Neural cell (in vitro differentiated cells): Measurements from ENCODE around the gene LMNA. TPM values are rescaled to one million over a fixed set of nuclear protein-coding genes. Genes with fewer than 3 reads are reported as not detected.

Experiments used
- H2AFZ ChIP-seq: fragments of 200-600, 300-800 bp; sonication (generic), shearing (Covaris generic); 2 replicates; pipeline ENCODE4 v1.6.0; 2014; ENCODE audit warnings: low read depth, mild to moderate bottlenecking, antibody characterized with exemption, low read length, moderate library complexity
- H3F3A ChIP-seq: fragments of 200-600 bp; shearing (Covaris generic); 2 replicates; pipeline ENCODE4 v1.6.1; 2016; ENCODE audit warnings: mild to moderate bottlenecking, moderate library complexity, mixed read lengths, antibody characterized with exemption, low read length; ENCODE audit not compliant: insufficient read depth, poor library complexity, severe bottlenecking
- H3K27ac ChIP-seq: fragments of 200-600, 300-800 bp; sonication (generic), shearing (Covaris generic); 2 replicates; pipeline ENCODE4 v1.5.1; 2014; ENCODE audit warnings: mild to moderate bottlenecking, low read length, moderate library complexity
- H3K27me3 ChIP-seq: fragments of 300-800, 200-600 bp; sonication (generic), shearing (Covaris generic); 2 replicates; pipeline ENCODE4 v1.6.0; 2014; ENCODE audit warnings: mild to moderate bottlenecking, low read depth, low read length, moderate library complexity; ENCODE audit not compliant: insufficient read depth
- H3K36me3 ChIP-seq: fragments of 300-800, 200-600 bp; sonication (generic), shearing (Covaris generic); 2 replicates; pipeline ENCODE4 v1.5.1; 2014; ENCODE audit warnings: mild to moderate bottlenecking, antibody characterized with exemption, low read length, moderate library complexity; ENCODE audit not compliant: insufficient read depth
- H3K4me2 ChIP-seq: fragments of 300-800, 200-600 bp; sonication (generic), shearing (Covaris generic); 2 replicates; pipeline ENCODE4 v1.6.0; 2014; ENCODE audit warnings: mild to moderate bottlenecking, low read length
- H3K4me3 ChIP-seq: fragments of 300-800, 200-600 bp; sonication (generic), shearing (Covaris generic); 2 replicates; pipeline ENCODE4 v1.5.1; 2014; ENCODE audit warnings: mild to moderate bottlenecking, low read length, moderate library complexity
- H3K79me2 ChIP-seq: fragments of 200-600 bp; shearing (Covaris generic); replicated peaks from 2 replicates; pipeline ENCODE4 v1.6.0; 2014; ENCODE audit warnings: mild to moderate bottlenecking, low read length, moderate library complexity; ENCODE audit not compliant: insufficient read depth
- H3K9ac ChIP-seq: fragments of 300-800, 200-600 bp; sonication (generic), shearing (Covaris generic); 2 replicates; pipeline ENCODE4 v1.6.1; 2016; ENCODE audit warnings: mild to moderate bottlenecking, low read length, mixed read lengths
- H3K9me2 ChIP-seq: fragments of 200-600 bp; shearing (Covaris generic); 2 replicates; pipeline ENCODE4 v1.6.1; 2016; ENCODE audit warnings: mild to moderate bottlenecking, low read length, mixed read lengths; ENCODE audit not compliant: insufficient read depth
- H3K9me3 ChIP-seq: fragments of 200-600, 300-800 bp; sonication (generic), shearing (Covaris generic); 2 replicates; pipeline ENCODE4 v1.6.1; 2016; ENCODE audit warnings: mild to moderate bottlenecking, mixed run types, low read length, moderate library complexity, mixed read lengths
- H4K20me1 ChIP-seq: fragments of 200-600 bp; shearing (Covaris generic); 2 replicates; pipeline ENCODE4 v1.6.1; 2016; ENCODE audit warnings: mild to moderate bottlenecking, mixed run types; ENCODE audit not compliant: insufficient read depth
- EP300 ChIP-seq: fragments of 450-650 bp; conservative IDR thresholded peaks from 2 replicates; pipeline ENCODE4 v1.6.1; 2014; ENCODE audit warnings: antibody characterized with exemption, mild to moderate bottlenecking, moderate library complexity; ENCODE audit not compliant: poor library complexity, severe bottlenecking
- EZH2 ChIP-seq: fragments of 200-600, 300-800 bp; shearing (Covaris generic), sonication (generic); IDR thresholded peaks from 2 replicates; pipeline ENCODE4 v1.6.1; 2014; ENCODE audit warnings: antibody characterized with exemption, low read length, borderline replicate concordance, mild to moderate bottlenecking; ENCODE audit not compliant: insufficient read depth, poor library complexity, severe bottlenecking
- MXI1 ChIP-seq: fragments of 450-650 bp; conservative IDR thresholded peaks from 2 replicates; pipeline ENCODE4 v1.6.1; 2014; ENCODE audit warnings: antibody characterized with exemption, mild to moderate bottlenecking; ENCODE audit not compliant: poor library complexity, severe bottlenecking
- POLR2AphosphoS5 ChIP-seq: IDR thresholded peaks from 2 replicates; pipeline ENCODE4 v1.6.1; 2012
- RAD21 ChIP-seq: fragments of 450-650 bp; conservative IDR thresholded peaks from 2 replicates; pipeline ENCODE4 v1.6.1; 2014; ENCODE audit warnings: antibody characterized with exemption, mild to moderate bottlenecking, moderate library complexity
- SMC3 ChIP-seq: fragments of 450-650 bp; conservative IDR thresholded peaks from 2 replicates; pipeline ENCODE4 v1.6.1; 2014; ENCODE audit warnings: antibody characterized with exemption, mild to moderate bottlenecking, moderate library complexity; ENCODE audit not compliant: poor library complexity
- TAF1 ChIP-seq: IDR thresholded peaks from 2 replicates; pipeline ENCODE4 v1.6.1; 2012; ENCODE audit warnings: low read depth
- polyA plus RNA-seq: library from polyadenylated mRNA; depleted of rRNA; stranded (reverse); fragments of >200 nt; gene quantifications from 2 replicates; pipeline ENCODE4 v1.2.3, GENCODE V29; 2014
- TF ChIP-seq, protein P1 (sequence below): fragments of 450-650 bp; IDR thresholded peaks from 2 replicates; pipeline ENCODE4 v1.5.1; 2014; ENCODE audit warnings: antibody characterized with exemption, mild to moderate bottlenecking, moderate library complexity; ENCODE audit not compliant: poor library complexity, severe bottlenecking
- TF ChIP-seq, protein P2 (sequence below): IDR thresholded peaks from 2 replicates; pipeline ENCODE4 v1.6.1; 2012; ENCODE audit warnings: borderline replicate concordance

LMNA gene
- polyA plus RNA-seq, 1 donor from 2014 or later: 90.7 TPM

GRCh38 chr1:156176610-156177210 is 62.2 kb downstream of the LMNA start:
- Histone ChIP-seq H3K4me2 (no peak overlapping the region), H3K27ac (no peak overlapping the region), H3F3A (no peaks in the 10 kb centered on the region), H3K79me2 (no peaks in the 10 kb centered on the region), H2AFZ (no peak overlapping the region), H3K9me3 (no peaks in the 10 kb centered on the region), H3K4me3 (no peak overlapping the region), H4K20me1 (no peaks in the 10 kb centered on the region), H3K36me3 (no peaks in the 10 kb centered on the region), H3K9ac (no peak overlapping the region), H3K27me3 (no peaks in the 10 kb centered on the region), H3K9me2 (no peaks in the 10 kb centered on the region)
- no peak for TF ChIP-seq EP300
- no peak for TF ChIP-seq TAF1
- TF ChIP-seq, protein P1, sequence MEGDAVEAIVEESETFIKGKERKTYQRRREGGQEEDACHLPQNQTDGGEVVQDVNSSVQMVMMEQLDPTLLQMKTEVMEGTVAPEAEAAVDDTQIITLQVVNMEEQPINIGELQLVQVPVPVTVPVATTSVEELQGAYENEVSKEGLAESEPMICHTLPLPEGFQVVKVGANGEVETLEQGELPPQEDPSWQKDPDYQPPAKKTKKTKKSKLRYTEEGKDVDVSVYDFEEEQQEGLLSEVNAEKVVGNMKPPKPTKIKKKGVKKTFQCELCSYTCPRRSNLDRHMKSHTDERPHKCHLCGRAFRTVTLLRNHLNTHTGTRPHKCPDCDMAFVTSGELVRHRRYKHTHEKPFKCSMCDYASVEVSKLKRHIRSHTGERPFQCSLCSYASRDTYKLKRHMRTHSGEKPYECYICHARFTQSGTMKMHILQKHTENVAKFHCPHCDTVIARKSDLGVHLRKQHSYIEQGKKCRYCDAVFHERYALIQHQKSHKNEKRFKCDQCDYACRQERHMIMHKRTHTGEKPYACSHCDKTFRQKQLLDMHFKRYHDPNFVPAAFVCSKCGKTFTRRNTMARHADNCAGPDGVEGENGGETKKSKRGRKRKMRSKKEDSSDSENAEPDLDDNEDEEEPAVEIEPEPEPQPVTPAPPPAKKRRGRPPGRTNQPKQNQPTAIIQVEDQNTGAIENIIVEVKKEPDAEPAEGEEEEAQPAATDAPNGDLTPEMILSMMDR: no peak
- TF ChIP-seq EZH2: no peak
- TF ChIP-seq, protein P2, sequence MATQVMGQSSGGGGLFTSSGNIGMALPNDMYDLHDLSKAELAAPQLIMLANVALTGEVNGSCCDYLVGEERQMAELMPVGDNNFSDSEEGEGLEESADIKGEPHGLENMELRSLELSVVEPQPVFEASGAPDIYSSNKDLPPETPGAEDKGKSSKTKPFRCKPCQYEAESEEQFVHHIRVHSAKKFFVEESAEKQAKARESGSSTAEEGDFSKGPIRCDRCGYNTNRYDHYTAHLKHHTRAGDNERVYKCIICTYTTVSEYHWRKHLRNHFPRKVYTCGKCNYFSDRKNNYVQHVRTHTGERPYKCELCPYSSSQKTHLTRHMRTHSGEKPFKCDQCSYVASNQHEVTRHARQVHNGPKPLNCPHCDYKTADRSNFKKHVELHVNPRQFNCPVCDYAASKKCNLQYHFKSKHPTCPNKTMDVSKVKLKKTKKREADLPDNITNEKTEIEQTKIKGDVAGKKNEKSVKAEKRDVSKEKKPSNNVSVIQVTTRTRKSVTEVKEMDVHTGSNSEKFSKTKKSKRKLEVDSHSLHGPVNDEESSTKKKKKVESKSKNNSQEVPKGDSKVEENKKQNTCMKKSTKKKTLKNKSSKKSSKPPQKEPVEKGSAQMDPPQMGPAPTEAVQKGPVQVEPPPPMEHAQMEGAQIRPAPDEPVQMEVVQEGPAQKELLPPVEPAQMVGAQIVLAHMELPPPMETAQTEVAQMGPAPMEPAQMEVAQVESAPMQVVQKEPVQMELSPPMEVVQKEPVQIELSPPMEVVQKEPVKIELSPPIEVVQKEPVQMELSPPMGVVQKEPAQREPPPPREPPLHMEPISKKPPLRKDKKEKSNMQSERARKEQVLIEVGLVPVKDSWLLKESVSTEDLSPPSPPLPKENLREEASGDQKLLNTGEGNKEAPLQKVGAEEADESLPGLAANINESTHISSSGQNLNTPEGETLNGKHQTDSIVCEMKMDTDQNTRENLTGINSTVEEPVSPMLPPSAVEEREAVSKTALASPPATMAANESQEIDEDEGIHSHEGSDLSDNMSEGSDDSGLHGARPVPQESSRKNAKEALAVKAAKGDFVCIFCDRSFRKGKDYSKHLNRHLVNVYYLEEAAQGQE: no peak
- no peak for TF ChIP-seq MXI1
- no peak for TF ChIP-seq POLR2AphosphoS5
- TF ChIP-seq SMC3: no peak
- TF ChIP-seq RAD21: no peak

GRCh38 chr1:156177919-156178654 is 63.6 kb downstream of the LMNA start:
- Histone ChIP-seq H3K4me2 (no peak overlapping the region), H3K4me3 (no peak overlapping the region), H3F3A (no peaks in the 10 kb centered on the region), H3K9me2 (no peaks in the 10 kb centered on the region), H3K36me3 (no peaks in the 10 kb centered on the region), H3K27me3 (no peaks in the 10 kb centered on the region), H3K79me2 (no peaks in the 10 kb centered on the region), H3K9ac (no peak overlapping the region), H3K9me3 (no peaks in the 10 kb centered on the region), H3K27ac (no peak overlapping the region), H2AFZ (no peak overlapping the region), H4K20me1 (no peaks in the 10 kb centered on the region)
- TF ChIP-seq, protein P1: no peak
- TF ChIP-seq TAF1: no peak
- TF ChIP-seq, protein P2: no peak
- no peak for TF ChIP-seq RAD21
- no peak for TF ChIP-seq EP300
- no peak for TF ChIP-seq EZH2
- TF ChIP-seq POLR2AphosphoS5: no peak
- no peak for TF ChIP-seq MXI1
- TF ChIP-seq SMC3: no peak
